ENCODE results near the gene ZIC3.

Gene ZIC3

GRCh38 chrX:137574102-137574783, 8.3 kb downstream of the ZIC3 start:
- Histone ChIP-seq H4K20me1 (no peaks in the 10 kb centered on the region), H3K9ac (no peak overlapping the region), H3K27me3 (peaks cover 82% of the 10 kb centered on the region), H3K4me1 (no peaks in the 10 kb centered on the region), H3K27ac (no peak overlapping the region), H3K9me3 (peaks cover 27% of the 10 kb centered on the region), H3K4me2 (no peak overlapping the region), H3K4me3 (no peak overlapping the region), H3K36me3 (no peaks in the 10 kb centered on the region)
- TF ChIP-seq Cebpa-rat (IDR thresholded peaks at IDR 0.05), result no peak

GRCh38 chrX:137574784-137575293, 8.9 kb downstream of the ZIC3 start:
- H3K27me3 ChIP-seq, result peaks cover 82% of the 10 kb centered on the region
- peaks cover 24% of the 10 kb centered on the region for H3K9me3 ChIP-seq
- H3K36me3 ChIP-seq, result no peaks in the 10 kb centered on the region
- TF ChIP-seq Cebpa-rat (IDR thresholded peaks at IDR 0.05), result no peak
- no peak overlapping the region for H3K4me3 ChIP-seq
- no peak overlapping the region for H3K4me2 ChIP-seq
- H3K27ac ChIP-seq, result no peak overlapping the region
- H4K20me1 ChIP-seq, result no peaks in the 10 kb centered on the region
- H3K9ac ChIP-seq, result no peak overlapping the region
- H3K4me1 ChIP-seq, result no peaks in the 10 kb centered on the region

GRCh38 chrX:137575596-137576255, 9.8 kb downstream of the ZIC3 start:
- peaks cover 24% of the 10 kb centered on the region for H3K9me3 ChIP-seq
- H3K9ac ChIP-seq, result no peak overlapping the region
- H3K4me1 ChIP-seq, result no peaks in the 10 kb centered on the region
- H4K20me1 ChIP-seq, result no peaks in the 10 kb centered on the region
- no peak overlapping the region for H3K27ac ChIP-seq
- peaks cover 82% of the 10 kb centered on the region for H3K27me3 ChIP-seq
- no peak for TF ChIP-seq Cebpa-rat (IDR thresholded peaks at IDR 0.05)
- no peak overlapping the region for H3K4me3 ChIP-seq
- H3K4me2 ChIP-seq, result no peak overlapping the region
- no peaks in the 10 kb centered on the region for H3K36me3 ChIP-seq

GRCh38 chrX:137587151-137587550, 21.2 kb downstream of the ZIC3 start:
- H3K27me3 ChIP-seq, result peaks cover 95% of the 10 kb centered on the region
- H3K36me3 ChIP-seq, result no peaks in the 10 kb centered on the region
- H3K9ac ChIP-seq, result no peak overlapping the region
- H3K4me2 ChIP-seq, result no peak overlapping the region
- H3K9me3 ChIP-seq, result no peaks in the 10 kb centered on the region
- H3K4me1 ChIP-seq, result no peaks in the 10 kb centered on the region
- peaks cover 10% of the 10 kb centered on the region; the same call in 1 of the 2 replicates for H4K20me1 ChIP-seq
- TF ChIP-seq Cebpa-rat (IDR thresholded peaks at IDR 0.05), result no peak
- no peak overlapping the region for H3K4me3 ChIP-seq
- no peak overlapping the region for H3K27ac ChIP-seq

GRCh38 chrX:137600769-137601168, 34.8 kb downstream of the ZIC3 start:
- Histone ChIP-seq H3K9ac (no peak overlapping the region), H3K27ac (no peak overlapping the region), H3K4me1 (no peaks in the 10 kb centered on the region), H3K9me3 (no peaks in the 10 kb centered on the region), H3K27me3 (peaks cover 77% of the 10 kb centered on the region), H3K36me3 (no peaks in the 10 kb centered on the region), H3K4me2 (no peak overlapping the region), H3K4me3 (no peak overlapping the region), H4K20me1 (no peaks in the 10 kb centered on the region; the same call in 1 of the 2 replicates)
- TF ChIP-seq Cebpa-rat (IDR thresholded peaks at IDR 0.05), result no peak

All from BLaER1 (cell line).